Mammary epithelial cell (primary cell): Measurements from ENCODE around the gene PRKCA.

Experiments
- CTCF ChIP-seq, 2 donors: IDR thresholded peaks in 1 of 2; conservative IDR thresholded peaks in 1 of 2; 2 replicates each; pipeline ENCODE4 v1.5.1; 2011 to 2012; ENCODE audit warnings: inconsistent platforms in 2 of 2, low read length in 2 of 2, mild to moderate bottlenecking in 2 of 2, control low read depth in 1 of 2, low read depth in 1 of 2; ENCODE audit not compliant: insufficient read depth in 1 of 2; ENCODE audit errors: extremely low read depth in 1 of 2
- EZH2 ChIP-seq: IDR thresholded peaks from 2 replicates; pipeline ENCODE4 v1.6.1; 2012; ENCODE audit warnings: low read length, inconsistent platforms, borderline replicate concordance

DNA sequence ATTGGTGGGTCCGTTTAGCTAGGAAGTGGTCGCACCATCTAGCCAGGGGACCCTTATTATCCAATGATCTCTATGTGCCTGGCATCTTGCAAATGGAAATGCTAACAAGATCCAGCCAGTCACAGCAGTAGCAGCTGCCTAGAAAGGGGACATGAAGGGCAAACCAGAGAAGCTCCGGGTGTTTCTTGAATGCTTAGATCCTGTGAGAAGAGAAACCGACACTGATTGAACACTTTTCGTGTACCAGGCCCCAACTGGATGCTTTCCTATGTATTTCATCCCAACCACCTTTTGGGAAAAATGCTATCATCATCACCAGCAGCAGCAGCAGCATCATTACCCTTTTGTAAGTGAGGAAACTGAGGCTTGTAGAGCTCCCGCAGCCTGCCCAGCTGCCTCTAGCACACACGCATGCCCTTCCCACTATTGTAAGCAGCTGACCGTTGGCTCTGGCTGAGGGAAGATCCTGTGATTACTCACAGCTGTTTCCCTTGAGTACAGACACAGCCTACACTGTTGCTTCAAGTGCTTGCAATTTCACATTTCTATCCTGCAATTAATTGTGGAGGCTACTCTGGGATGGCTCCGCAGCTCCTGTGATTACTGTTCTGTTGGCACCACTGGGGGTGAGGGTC is 351.8 kb downstream of the PRKCA start:
- no peak for TF ChIP-seq CTCF (conservative IDR thresholded peaks at IDR 0.05 in 1 of 2, IDR thresholded peaks at IDR 0.05 in 1 of 2; ENCODE audit: extremely low read depth in 1 of 2, insufficient read depth in 1 of 2, low read depth in 1 of 2, low read length in 2 of 2)
- no peak for TF ChIP-seq EZH2
